NCI-H1436 treated with DMSO at 0.1 percent for 48 hours (cell line): ENCODE data around the gene SCAF11.
A peak's percentile ranks its signal among the peaks of the same experiment; 100 is the strongest.
"Not testable (repeated sequence)": the region's sequence is repeated elsewhere in the genome, so short reads cannot be mapped to it uniquely, and the experiment has no call there.

Source experiments
- DNase-seq: peaks from one replicate; lab custom pipeline; 2025; lab: John Stamatoyannopoulos, UW

The SCAF11 gene, protein sequence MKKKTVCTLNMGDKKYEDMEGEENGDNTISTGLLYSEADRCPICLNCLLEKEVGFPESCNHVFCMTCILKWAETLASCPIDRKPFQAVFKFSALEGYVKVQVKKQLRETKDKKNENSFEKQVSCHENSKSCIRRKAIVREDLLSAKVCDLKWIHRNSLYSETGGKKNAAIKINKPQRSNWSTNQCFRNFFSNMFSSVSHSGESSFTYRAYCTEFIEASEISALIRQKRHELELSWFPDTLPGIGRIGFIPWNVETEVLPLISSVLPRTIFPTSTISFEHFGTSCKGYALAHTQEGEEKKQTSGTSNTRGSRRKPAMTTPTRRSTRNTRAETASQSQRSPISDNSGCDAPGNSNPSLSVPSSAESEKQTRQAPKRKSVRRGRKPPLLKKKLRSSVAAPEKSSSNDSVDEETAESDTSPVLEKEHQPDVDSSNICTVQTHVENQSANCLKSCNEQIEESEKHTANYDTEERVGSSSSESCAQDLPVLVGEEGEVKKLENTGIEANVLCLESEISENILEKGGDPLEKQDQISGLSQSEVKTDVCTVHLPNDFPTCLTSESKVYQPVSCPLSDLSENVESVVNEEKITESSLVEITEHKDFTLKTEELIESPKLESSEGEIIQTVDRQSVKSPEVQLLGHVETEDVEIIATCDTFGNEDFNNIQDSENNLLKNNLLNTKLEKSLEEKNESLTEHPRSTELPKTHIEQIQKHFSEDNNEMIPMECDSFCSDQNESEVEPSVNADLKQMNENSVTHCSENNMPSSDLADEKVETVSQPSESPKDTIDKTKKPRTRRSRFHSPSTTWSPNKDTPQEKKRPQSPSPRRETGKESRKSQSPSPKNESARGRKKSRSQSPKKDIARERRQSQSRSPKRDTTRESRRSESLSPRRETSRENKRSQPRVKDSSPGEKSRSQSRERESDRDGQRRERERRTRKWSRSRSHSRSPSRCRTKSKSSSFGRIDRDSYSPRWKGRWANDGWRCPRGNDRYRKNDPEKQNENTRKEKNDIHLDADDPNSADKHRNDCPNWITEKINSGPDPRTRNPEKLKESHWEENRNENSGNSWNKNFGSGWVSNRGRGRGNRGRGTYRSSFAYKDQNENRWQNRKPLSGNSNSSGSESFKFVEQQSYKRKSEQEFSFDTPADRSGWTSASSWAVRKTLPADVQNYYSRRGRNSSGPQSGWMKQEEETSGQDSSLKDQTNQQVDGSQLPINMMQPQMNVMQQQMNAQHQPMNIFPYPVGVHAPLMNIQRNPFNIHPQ (N-terminal part only)

DNA sequence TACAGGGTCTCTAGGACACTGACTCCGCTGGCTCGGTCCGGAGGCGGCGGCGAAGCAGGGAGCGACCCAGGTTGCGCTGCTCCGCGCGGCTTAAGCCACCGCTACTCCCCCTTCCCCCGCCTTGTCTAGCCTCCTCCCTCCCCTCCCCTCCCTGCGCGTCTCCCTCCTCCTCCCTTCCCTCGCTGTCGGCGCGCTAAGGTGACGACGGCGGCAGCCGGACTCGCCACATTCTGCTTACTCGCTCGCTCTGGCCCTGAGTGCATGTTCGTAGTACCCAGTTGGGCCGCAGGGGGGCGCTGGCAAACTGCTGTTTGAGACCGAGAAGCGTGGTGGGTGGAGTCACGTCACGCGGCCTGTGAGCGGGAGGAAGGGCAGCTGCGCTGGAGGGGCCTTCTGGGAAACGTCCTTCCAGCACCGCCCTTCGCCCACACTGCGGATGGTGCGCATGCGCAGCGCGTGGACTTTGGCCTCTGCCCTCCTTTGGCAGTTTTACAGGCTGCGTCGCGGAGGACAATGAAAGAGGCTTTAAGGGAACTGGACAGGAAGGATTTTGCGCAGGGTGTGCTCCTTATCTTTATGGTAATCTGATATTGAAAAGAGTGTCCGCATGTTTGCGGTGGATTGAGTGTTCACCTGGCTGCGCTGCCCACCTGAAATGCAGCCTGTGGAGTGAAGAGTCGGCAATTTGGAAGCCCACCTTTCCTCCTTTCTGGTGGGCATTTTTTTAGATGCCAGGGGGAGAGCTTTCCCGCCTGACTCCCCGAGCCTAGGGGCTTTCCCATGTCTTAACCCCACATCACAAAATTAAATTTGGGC is at the start of gene SCAF11:
Gene SCAF11 (minus strand): TSS at position 107 of the 816 bp plus-strand sequence. CDS start 26,407 bp downstream, outside the sequence.
- DNase-seq = peak; percentile 95

DNA sequence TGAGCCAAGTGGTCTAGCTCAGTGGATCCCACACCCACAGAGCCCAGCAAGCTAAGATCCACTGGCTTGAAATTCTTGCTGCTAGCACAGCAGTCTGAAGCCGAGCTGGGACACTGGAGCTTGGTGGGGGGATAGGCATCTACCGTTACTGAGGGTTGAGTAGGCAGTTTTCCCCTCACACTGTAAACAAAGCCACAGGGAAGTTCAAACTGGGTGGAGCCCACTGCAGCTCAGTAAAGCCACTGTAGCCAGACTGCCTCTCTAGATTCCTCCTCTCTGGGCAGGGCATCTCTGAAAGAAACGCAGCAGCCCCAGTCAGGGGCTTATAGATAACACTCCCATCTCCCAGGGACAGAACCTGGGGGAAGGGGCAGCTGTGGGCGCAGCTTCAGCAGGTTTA is 46.7 kb upstream of the SCAF11 start:
- DNase-seq = not testable (repeated sequence)

DNA sequence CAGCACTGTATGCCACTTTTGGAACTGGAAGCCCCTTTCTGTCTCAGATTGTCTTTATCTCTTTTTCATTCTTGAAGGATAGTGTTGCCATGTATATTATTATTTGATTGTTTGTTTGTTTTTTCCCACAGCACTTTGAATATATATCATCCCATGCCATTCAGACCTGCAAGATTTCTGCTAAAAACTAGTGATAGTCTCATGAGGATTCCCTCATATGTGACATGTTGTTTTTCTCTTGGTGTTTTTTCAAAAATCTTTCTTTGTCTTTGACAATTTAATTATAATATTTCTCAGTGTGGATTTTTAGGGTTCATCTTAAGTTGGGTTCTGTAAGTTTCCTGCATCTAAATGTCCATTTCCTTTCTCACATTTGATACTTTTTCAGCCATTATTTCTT is 36.8 kb upstream of the SCAF11 start:
- no peak for DNase-seq

DNA sequence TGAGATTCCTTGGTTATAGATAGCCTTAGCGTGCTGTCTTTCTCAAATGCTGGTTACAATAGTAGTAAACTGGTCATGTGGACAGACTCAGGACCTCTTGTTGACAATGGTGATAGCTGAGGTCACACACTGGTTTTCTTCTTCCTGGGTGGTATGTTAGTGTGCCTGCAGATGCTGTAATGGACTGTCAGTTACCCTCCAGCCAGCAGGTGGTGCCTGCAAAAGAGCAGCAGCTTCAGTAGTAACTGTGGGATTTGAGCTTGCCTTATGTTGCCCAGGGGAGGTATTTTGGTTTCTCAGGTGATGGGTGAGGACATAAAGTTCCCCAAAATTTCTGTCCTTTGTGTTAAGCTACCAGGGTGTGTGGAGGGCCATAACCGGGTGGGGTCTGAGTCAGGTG is 33.7 kb upstream of the SCAF11 start:
- no peak for DNase-seq

DNA sequence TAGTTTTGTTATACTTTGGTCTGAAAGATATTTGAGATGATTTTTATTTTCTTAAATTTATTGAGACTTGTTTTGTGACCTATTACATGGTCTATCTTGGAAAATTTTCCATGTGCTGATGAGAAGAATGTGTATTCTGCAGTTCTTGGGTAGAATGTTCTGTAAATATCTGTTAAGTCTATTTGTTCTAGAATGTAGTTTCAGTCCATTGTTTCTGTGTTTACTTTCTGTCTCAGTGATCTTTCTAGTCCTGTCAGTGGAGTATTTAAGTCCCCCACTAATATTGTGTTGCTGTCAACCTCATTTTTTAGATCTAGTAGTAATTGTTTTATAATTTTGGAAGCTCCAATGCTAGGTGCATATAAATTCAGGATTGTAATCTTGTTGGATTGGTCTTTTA is 30.4 kb upstream of the SCAF11 start:
- no peak for DNase-seq

DNA sequence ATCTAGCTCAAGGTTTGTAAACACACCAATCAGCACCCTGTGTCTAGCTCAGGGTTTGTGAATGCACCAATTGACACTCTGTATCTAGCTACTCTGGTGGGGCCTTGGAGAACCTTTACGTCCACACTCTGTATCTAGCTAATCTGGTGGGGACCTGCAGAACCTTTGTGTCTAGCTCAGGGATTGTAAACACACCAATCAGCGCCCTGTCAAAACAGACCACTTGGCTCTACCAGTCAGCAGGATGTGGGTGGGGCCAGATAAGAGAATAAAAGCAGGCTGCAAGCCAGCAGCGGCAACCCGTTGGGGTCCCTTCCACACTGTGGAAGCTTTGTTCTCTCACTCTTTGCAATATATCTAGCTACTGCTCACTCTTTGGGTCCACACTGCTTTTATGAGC is 28.3 kb upstream of the SCAF11 start:
- not testable (repeated sequence) for DNase-seq

DNA sequence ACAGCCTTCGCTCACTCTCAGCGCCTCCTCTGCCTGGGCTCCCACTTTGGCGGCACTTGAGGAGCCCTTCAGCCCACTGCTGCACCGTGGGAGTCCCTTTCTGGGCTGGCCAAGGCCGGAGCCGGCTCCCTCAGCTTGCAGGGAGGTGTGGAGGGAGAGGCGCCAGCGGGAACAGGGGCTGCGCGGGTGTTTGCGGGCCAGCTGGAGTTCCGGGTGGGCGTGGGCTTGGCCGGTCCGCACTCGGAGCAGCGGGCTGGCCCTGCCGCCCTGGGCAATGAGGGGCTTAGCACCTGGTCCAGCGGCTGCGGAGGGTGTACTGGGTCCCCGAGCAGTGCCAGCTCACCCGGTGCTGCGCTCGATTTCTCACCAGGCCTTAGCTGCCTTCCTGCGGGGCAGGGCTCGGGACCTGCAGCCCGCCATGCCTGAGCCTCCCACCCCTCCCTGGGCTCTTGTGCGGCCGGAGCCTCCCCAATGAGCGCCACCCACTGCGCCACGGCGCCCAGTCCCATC is 27.5 kb upstream of the SCAF11 start:
- DNase-seq = not testable (repeated sequence)

DNA sequence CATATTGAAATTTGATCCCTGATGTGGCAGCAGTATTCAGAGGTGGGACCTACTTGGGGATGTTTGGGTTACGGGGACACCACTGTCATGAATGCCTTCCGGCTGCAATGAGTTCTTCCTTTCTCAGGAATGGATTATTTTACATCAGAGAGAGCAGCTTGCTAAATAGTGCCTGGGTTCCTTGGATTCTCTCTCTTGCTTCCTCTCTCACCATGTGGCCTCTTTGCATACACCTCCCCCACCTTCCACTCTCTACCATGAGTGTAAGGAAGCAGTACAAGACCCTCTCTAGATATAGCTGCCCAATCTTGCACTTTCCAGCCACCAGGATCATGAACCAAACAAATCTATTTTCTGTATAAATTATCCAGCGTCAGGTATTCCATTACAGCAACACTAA is 15.4 kb upstream of the SCAF11 start:
- no peak for DNase-seq

DNA sequence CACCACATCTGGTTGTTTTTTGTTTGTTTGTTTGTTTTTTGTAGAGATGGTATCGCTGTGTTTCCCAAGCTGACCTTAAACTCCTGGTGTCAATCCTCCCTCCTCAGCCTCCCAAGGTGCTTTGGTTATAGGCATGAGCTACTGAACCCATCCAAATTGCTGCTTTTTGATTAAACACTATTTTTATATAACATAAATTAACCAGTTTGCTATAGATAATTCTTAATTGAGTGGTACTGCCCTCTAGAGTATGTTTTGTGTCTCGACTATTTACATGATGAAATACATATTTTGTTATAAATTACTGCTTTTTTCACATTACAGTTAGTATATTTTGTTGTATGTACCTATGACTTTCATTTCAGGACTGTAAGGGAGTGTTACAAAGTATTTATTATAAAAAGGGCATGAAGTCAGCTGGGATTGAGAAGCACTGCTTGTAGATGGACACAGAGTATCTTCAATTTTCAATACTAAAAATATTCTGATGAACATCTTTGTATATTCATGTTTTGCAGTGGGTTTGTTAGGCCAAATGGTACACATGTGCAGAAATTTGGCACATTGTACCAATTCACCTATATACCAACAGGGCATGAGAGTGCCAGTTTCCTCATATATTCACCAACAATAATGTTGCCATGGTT is 14.9 kb upstream of the SCAF11 start:
- no peak for DNase-seq

DNA sequence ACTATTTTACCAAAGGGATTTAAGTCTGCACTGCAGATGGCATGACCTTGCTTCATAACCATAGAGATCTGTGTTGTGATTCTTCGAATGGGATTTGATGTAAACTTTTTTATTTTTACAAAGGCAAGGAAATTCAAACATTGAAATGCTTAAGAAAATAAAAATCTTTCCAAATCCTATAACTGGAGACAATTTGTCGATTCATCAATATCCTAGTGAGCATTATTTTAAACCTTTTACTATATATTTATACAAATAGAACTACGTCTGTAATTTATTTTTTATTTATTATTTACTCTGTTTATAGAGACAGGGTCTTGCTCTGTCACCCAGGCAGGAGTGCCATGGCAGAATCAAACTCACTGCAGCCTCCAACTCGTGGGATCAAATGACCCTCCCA is 14.3 kb upstream of the SCAF11 start:
- DNase-seq = no peak

DNA sequence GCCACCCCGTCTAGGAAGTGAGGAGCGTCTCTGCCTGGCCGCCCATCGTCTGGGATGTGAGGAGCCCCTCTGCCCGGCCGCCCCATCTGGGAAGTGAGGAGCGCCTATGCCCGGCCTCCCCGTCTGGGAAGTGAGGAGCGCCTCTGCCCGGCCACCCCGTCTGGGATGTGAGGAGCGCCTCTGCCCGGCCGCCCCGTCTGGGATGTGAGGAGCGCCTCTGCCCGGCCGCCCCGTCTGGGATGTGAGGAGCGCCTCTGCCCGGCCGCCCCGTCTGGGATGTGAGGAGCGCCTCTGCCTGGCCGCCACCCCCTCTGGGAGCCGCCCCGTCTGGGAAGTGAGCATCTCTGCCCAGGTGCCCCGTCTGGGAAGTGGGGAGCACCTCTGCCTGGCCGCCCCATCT is 9.7 kb upstream of the SCAF11 start:
- not testable (repeated sequence) for DNase-seq

DNA sequence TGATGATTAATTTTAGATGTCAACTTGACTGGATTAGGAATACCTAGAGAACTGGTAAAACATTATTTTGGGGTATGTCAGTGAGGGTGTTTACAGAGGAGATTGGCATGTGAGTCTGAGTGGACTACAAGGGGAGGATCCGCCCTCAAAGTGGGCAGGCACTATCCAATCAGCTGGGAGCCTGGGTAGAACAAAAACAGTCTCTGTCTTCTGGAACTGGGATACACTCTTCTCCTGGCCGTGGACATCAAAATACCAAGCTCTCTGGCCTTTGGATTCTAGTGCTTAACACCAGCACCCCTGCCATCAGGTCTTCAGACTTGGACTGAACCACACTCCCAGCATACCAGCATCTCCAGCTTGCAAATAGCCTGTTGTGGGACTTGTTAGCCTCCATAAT is 4.4 kb upstream of the SCAF11 start:
- no peak for DNase-seq

DNA sequence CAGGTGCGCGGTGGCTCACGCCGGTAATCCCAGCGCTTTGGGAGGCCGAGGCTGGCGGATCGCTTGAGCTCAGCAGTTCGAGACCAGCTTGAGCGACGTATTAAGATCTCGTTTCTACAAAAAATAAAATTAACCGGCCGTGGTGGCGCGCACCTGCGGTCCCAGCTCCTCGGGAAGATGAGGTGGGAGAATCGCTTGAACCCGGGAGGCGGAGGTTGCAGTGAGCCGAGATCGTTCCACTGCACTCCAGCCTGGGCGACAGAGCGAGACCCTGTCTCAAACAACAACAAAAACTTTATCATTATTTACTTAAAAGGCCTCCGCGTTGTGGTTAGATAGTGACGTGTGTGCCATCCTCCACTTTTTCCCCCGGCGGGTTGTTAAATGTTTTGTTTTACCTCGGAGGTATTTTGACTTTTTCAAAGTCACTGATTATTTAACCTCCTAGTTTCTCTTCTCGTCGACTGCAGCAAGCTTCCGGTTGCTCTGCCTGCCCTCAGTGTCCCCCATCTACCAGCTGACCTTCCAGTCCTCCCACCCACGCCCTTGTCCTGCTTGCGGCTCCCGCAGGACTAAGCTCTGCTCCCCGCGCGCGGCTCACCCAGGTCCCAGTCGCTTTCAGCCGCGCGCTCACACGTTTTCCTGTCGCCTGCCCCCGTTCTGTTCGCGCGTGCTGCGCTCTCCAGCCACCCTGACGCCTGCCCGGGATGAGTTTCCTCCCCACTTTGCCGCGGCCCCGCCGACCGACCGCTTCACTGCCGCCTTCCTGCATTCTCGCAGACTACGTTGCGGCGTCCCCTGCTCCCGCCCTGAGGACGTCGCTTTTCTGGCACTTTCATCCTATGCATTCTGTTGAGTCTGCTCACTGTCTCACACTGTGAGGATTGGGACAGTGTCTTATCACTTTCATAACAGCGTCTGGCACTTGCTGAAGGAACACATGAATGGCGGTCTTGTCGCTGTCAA is 1.2 kb upstream of the SCAF11 start:
- no peak for DNase-seq

DNA sequence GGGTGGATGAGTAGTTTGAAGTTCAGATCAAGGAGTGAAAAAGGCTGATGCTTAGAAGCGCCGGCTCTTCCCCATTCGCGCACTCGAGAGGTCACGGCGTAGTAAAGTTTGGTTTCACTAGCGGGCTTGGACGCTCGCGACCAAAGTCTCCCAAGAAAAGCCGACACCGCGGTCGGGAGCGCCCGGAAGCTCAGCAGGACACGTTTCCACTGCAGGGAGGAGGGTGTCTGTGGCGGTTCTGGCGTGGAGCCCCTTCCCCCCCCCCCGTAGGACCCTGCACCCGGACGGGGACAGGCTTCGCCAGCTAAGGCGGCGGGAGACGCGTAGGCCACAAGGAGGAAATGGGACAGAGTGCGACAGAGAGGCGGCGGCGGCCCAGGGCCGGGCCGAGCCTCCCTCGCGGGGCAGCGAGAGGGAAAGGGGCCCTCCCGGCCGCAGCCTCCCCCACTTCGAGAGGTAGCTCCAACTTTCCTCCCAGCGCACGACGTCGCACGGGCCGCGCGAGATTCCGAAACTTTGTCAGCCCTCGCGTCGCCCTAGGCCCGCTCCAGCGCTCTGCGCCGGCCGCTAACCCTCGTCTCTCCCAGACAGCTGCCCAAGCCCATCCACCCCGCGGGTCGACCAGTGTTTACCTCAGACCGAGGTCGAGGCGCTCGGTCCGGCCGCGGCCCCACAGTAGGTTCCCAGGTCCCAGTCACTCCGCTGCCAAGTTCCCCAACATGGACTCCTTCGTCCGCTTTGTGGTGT is 480 bp downstream of the SCAF11 start:
- DNase-seq = peak; percentile 22

DNA sequence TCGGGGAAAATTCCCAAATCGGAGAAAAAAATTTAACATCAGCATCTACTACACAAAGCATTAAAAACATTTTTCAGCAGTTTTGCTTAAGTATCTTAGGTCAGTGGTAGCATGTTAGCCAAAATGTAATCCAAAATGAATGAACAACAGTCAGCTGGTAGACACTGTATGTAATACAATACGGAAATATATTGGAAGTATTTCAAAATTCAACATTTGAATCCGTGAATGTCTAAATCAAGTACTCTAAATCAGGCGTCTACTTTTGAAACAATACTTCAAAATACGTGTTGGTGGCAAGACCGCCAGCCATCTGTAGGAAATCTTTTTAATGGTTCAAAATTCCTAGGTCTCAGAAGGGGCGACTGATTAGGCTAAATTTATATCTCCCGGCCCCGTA is 1.1 kb downstream of the SCAF11 start:
- no peak for DNase-seq

DNA sequence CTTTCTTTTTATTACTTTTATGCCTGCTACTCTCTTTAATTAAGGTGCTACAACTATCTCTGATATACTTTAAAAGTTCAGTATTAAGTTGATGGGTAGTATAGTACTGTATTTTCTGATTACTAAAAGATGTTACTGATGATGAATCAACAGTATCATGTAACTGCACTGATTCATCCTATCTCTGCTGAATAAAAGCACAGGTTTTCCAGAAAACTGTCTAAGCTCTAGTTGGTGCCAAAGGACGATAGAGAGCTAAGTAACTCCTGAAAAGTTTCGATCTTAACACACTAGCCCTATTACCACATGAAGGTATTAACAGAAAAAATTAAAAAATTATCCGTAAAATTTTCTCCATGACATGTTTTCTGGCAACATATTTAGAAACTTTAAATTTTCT is 2.1 kb downstream of the SCAF11 start:
- DNase-seq = no peak

DNA sequence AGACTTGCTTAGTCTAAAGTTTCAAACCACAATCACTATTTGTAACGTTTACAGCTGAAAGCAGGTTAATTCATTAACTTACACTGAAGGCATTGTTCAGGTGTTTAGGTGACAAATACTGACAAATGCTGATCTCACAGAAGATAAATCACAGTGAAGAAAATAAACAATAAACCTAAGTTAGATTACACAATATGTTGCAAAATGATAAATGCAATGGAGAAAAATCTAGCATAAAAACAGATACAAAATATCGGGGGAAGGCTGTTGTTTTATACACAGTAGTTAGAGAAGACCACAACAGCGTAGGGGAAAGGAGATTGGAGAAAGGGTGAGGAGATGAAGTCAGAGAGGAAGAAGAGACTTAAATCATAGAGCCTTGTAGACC is 3.0 kb downstream of the SCAF11 start:
- DNase-seq = no peak

DNA sequence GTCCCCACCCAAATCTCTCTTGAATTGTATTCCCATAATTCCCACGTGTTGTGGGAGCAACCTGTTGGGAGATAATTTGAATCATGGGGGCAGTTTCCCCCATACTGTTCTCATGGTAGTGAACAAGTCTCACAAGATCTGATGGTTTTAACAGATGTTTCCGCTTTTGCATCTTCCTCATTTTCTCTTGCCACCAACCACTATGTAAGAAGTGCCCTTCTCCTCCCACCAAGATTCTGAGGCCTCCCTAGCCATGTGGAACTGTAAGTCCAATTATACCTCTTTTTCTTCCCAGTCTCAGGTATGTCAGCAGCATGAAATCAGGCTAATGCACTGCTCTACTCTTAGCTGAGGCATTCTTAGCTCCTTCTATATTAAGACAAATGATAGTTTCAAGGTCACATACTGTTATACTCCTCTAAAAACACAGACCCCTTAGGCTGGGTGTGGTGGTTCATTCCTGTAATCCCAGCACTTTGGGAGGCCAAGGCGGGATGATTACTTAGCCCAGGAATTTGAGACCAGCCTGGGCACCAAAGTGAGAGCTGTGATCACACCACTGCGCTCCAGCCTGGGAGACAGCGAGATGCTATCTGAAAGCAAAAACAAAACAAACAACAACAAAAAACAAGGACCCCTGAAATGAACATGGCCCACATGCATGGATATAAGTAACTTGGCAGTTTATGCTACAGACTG is 3.6 kb downstream of the SCAF11 start:
- DNase-seq = no peak
